ENCODE measurements around the gene TOMM22.

- TF ChIP-seq ATF3 (CRISPR knock-in tag; conservative IDR thresholded peaks at IDR 0.05): no peak
- no peak for TF ChIP-seq CTCF (IDR thresholded peaks at IDR 0.05)
- TF ChIP-seq MAX (CRISPR knock-in tag; IDR thresholded peaks at IDR 0.05): no peak
- TF ChIP-seq MXD4 (CRISPR knock-in tag; IDR thresholded peaks at IDR 0.05; ENCODE audit: borderline replicate concordance): no peak
- TF ChIP-seq RELA (CRISPR knock-in tag; IDR thresholded peaks at IDR 0.05; ENCODE audit: borderline replicate concordance): no peak
- no peak for TF ChIP-seq NFATC4 (CRISPR knock-in tag; IDR thresholded peaks at IDR 0.05)
- no peak for TF ChIP-seq HMGXB4 (CRISPR knock-in tag; IDR thresholded peaks at IDR 0.05)
- TF ChIP-seq ZNF121 (CRISPR knock-in tag; IDR thresholded peaks at IDR 0.05): no peak
- no peak for TF ChIP-seq TCF7 (CRISPR knock-in tag; IDR thresholded peaks at IDR 0.05; ENCODE audit: low read depth)
- no peak for TF ChIP-seq JUN (CRISPR knock-in tag; IDR thresholded peaks at IDR 0.05)
- no peak for TF ChIP-seq ZNF263 (CRISPR knock-in tag; IDR thresholded peaks at IDR 0.05; ENCODE audit: low read depth)
- no peak for TF ChIP-seq NR2C2 (CRISPR knock-in tag; IDR thresholded peaks at IDR 0.05)
Measured at GRCh38 chr22:38727123-38727522, 45.4 kb downstream of the TOMM22 start.

Measured in WTC11 (cell line).